HG02852 (cell line): ENCODE results near the gene KIAA1614.

Source experiments
- ATAC-seq: cut with Tn5 transposase; IDR thresholded peaks from one replicate; pipeline ENCODE4 v1.9.1; 2021; ENCODE audit warnings: mild to moderate bottlenecking, moderate library complexity; ENCODE audit not compliant: unreplicated experiment

The KIAA1614 gene

DNA sequence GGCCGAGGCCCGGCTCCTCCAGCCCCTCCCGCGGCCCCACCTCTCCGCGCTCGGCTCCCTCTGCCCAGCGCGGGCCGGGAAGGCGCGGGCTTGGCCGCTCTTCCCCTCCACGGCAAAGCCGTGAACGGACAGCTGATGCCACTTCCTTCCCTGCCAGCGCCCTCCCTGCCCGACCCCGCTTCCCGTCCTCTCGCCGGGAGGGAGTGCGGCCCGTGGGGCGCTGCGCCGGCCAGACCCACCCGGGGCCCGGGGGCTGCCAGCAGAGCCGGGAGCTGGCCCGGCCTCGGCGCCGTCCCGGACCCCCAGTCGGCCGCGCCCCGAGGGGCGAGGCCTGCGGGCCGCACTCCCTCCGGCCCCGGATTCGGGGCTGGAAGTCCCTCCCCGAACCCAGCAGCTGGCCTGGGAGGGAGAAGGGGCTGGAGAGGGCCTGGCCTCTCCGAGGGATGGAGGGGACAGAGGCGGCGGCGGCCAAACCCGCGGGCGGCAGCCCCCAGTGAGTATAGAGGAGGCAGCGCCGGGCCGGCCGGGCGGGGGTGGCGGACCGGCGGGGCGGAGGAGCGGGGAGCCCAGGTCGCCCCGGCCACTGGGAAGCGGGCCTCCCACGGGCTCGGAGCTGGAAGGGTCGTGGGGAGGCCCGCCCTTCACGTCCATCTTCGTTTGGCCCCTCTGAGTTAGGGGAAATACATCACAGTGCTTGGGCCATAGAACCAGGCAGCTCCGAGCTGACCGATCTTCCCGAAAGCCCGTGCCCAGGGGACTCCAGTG is at the start of gene KIAA1614:
TSS of gene KIAA1614 (plus strand) at position 97 of the 765 bp plus-strand sequence. CDS start at position 444, 347 bp downstream.
- ATAC-seq = no peak

DNA sequence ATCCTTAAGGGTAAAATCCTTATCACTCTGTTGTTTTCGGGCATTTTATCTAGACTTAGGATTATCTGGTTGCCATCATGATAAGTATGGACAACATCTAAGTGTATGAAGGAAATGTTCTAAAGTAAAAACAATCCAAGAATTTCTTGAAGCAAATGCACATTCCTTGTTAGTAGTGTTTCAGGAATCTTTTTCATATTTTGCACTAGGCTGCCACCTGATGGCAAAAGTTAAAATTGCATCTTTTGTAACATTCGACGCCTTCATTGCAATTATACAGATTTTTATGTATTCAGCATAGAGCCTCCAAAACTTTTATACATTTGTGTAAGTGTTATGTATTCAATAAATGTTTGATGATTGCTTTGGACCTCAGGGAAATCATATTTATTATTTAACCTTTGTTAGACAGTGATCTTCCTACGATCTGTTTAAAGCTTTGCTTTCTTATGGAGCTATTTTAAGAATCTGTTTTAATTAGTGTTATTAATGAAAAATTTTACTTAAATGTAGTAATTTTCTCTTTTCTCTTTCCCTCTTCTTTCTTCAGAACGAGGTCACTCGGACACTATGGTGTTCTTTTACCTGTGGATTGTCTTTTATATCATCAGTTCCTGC is 49.4 kb upstream of the KIAA1614 start:
- no peak for ATAC-seq

GRCh38 chr1:180881806-180882509 is 30.7 kb upstream of the KIAA1614 start:
- no peak for ATAC-seq

GRCh38 chr1:180884588-180885300 is 28.0 kb upstream of the KIAA1614 start:
- no peak for ATAC-seq

DNA sequence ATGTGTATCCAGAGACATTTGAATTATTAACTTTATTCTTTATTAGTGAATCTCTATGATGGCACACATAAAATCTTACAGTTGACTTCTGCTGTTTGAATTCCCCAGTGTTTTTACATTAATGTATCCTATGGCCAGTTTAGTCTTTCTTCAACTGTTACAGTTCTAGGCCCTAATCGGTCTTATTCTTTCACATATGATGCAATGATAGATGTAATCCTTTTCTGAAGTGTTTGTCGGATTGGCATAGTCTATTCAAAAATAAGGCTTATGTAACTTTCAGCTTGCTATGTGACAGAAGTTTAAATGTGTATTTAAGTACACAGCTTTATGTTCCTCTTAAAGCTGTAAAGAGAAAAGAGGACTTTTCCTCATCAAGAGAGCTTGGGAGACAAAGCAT is 26.4 kb upstream of the KIAA1614 start:
- ATAC-seq = no peak

DNA sequence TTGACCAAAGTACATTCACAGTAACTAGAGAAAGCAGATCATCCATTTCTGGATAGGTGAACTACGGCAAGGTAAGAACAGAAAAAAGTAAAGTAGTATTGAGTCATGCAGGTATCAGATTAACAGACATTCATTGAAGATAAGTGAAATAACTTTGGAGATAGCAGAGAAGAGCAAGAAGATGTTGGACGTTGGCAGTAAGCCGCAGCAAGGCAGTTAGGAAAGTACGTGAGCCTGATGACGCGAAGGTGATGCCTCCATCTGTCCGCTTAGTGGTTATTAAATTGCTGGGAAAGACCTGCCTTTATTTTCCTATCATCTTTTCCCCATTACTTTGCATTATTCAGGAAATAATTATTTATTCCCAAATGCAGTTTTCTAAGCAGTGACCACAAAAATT is 24.9 kb upstream of the KIAA1614 start:
- ATAC-seq = no peak

GRCh38 chr1:180888870-180889269 is 23.8 kb upstream of the KIAA1614 start:
- peak; percentile 75 for ATAC-seq

DNA sequence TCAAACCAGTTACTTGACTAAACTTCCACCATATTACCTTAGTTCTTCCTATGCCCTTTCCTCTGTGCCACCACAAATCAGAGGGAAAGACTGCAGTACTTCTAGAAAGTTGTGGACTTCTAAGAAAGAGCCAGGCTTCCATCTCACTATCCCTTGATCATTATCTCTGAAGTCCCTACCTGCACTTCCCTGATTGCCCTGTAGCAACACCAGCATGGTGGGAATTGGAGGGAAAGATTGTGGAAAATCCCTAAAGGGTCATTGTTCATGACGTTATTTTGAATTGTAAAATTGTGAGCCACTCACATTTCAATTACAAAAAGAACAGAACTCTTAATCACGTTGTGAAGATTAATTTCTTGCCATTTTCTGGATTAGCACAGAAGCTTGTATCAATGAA is 23.4 kb upstream of the KIAA1614 start:
- no peak for ATAC-seq

DNA sequence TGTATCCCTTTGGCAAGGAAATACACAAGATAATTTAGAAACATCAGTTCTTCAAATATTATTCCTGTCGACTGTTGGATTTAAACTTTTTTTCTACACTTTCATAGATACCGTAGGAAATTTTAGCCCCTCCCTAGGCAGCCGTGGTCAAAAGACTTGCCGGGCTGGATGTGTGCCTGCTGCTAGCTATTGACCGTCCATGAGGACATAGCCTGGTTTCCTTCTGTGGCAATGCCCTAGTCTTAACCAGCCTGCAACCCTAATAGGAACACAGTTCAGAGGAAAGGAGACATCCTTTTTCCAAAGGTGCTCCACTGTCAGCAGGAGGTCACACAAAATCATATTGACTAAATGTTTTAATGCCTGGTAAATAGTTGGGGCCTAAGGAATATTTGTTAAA is 20.4 kb upstream of the KIAA1614 start:
- ATAC-seq = no peak

DNA sequence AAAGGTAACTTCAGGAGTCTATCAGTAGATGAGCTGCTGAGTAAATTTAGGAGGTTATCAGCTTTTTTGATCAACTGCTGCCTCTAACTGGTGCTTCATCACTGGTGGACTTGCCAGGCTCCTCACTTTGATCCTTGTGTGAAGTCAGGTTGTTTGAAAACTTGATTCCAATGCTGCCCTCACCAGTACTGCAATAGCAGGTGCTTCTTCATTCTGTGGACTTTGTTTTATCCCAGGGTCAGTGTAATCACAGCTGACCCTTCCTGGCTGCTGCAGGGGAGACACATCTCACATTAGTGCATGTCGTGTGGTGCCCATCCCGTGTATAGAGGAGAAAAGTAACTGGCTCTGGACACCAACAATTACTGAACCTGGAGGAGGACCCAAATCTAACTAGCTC is 20.0 kb upstream of the KIAA1614 start:
- no peak for ATAC-seq

DNA sequence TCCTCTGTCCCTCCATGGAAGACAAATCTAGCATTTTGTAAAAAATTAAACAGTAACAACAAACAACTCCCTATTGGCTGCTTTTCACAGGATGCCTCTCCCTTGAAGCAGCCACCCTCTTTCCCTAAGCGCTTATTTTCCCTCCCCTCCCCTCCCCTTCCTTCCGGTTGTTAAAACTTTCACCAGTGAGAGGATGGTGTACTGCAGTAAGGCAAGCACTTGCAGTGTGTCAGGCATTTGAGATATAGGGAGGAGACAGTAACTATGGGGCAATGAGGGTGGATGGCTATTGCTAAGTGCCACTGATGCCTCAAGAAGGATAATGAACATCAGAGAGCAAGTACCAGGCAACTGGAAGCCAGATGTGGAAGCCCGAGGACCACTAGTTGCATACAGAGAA is 19.1 kb upstream of the KIAA1614 start:
- ATAC-seq = no peak

GRCh38 chr1:180896161-180896560 is 16.5 kb upstream of the KIAA1614 start:
- no peak for ATAC-seq

GRCh38 chr1:180898441-180899219 is 14.1 kb upstream of the KIAA1614 start:
- ATAC-seq = no peak

GRCh38 chr1:180899262-180899661 is 13.4 kb upstream of the KIAA1614 start:
- ATAC-seq = no peak

- ATAC-seq = no peak
These were observed 11.4 kb upstream of the KIAA1614 start for GRCh38 chr1:180901076-180901990.

DNA sequence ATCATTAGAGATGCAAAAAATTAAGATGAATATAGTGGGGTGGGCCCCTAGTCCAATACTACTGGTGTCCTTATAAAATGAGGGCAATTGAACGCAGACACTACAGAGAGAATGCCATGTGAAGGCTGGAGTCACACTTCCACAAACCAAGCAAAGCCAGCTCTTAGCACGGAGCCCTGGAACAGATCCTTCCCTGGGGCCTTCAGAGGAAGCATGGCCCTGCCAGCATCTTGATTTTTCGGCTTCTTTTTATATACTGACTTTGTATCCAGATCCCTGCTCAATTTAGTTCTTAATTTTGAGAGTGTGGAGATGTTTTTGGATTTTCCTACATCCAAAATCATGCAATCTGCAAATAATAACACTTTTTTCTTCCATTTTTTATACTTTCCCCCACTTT is 10.2 kb upstream of the KIAA1614 start:
- ATAC-seq = no peak

DNA sequence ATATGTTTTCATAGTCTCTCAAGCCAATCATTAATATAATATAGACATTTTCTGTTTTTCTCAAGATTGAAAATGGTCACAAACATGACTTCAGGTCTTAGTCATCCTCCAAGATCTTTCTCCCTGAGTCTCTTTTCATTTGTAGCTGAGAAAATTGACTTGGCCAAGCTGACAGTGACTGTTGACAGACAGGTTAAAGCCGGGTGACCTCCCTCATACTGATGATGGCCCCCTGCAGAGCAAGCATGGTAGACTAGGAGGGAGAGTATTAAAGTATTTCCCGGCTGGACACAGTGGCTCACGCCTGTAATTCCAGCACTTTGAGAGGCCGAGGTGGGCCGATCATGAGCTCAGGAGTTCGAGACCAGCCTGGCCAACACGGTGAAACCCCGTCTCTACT is 6.8 kb upstream of the KIAA1614 start:
- ATAC-seq = no peak

DNA sequence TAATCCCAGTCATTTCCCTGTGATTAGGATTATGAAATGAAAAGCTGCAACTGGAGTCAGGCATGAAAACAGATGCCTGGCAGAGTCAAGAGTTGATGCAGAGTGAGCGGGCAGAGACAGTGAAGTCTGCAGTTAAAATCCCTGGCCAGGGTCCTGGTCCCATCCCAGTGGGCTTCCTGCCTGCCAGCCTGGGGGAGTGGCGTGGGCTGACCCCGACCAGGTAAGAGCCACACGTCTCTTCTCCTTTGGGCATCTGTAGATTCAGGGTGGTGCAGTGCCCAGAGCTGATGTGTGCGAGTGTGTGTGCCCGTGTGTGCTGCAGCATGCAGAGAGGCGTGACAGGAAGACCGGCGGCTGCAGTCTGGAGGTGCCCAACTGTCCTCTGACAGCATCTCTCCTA is 6.2 kb upstream of the KIAA1614 start:
- ATAC-seq = no peak

DNA sequence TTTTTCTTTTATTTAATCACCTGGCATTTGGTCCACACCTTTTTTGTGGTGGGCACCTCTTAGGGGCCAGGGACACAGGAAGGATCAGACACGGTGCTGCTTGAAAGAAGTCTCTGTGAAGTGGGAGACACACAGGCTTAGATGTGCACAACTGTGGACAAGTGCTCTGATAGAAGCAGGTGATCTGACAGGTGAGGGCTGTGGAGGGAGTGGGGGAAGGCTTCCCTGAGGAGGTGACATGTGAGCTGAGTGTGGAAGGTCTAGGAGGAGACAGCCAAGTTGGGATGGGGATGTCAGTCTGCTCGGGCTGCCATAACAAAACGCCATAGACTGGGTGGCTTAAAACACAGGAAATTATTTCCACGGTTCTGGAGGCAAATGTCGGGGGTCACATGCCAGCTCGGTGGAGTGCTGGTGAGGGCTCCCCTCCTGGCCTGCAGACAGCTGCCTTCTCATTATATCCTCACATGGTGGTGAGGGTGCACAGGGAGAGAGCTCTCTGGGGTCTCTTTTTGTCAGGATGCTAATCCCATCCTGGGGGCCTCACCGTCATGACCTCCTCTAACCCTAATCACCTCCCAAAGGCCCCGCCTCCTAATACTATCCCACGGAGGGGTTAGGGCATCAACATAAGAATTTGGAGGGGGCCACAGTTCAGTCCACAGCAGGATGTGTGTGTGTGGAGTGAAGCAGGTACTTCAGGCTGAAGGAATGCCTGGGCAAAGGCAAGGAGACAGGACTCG is 5.2 kb upstream of the KIAA1614 start:
- ATAC-seq = no peak
